Measurements from ENCODE around the gene ZBTB17. TPM values are rescaled to one million over a fixed set of nuclear protein-coding genes. Genes with fewer than 3 reads are reported as not detected.

The ZBTB17 gene
- total and polyA plus RNA-seq, 10 of the 15 experiments (the other 5 are each of a cell fraction or from before 2014, with no cell fraction given), result 0.87 to 59.4 (median 38.7) TPM

GRCh38 chr1:16010837-16011236 is 34.9 kb upstream of the ZBTB17 start (continued):
- no peak for TF ChIP-seq MLLT1 (IDR thresholded peaks at IDR 0.05)
- TF ChIP-seq USF2 (IDR thresholded peaks at IDR 0.05; ENCODE audit: borderline replicate concordance, low read depth, low read length), result no peak
- no peak for TF ChIP-seq ETV6 (conservative IDR thresholded peaks at IDR 0.05 in 1 of 2, IDR thresholded peaks at IDR 0.05 in 1 of 2; ENCODE audit: borderline replicate concordance in 1 of 2, low read depth in 1 of 2)

GRCh38 chr1:16009678-16010077 is 33.8 kb upstream of the ZBTB17 start:
- DNase-seq (ENCODE audit: low read depth, low spot score), result no peak
- Histone ChIP-seq H3K79me2 (ENCODE audit: control insufficient read depth, insufficient read depth, low read length) (no peaks in the 10 kb centered on the region), H4K20me1 (ENCODE audit: control insufficient read depth, insufficient read depth) (no peaks in the 10 kb centered on the region), H2AFZ (ENCODE audit: control insufficient read depth, low read depth, low read length) (no peak overlapping the region), H3K9me3 (replicated peaks; ENCODE audit: control insufficient read depth, insufficient read depth, low read length) (no peaks in the 10 kb centered on the region), H3K4me2 (ENCODE audit: control insufficient read depth, insufficient read depth) (no peak overlapping the region), H3K27me3 (replicated peaks in 1 of 2; ENCODE audit: control insufficient read depth in 2 of 2, insufficient read depth in 2 of 2, low read length in 1 of 2) (no peaks in the 10 kb centered on the region; a peak in 1 of 4 replicates), H3K4me3 (no peak overlapping the region), H3K4me1 (ENCODE audit: control insufficient read depth, insufficient read depth, low read length) (peaks cover 40% of the 10 kb centered on the region), H3K27ac (ENCODE audit: control insufficient read depth, insufficient read depth) (no peak overlapping the region), H3K36me3 (ENCODE audit: control insufficient read depth in 2 of 2, insufficient read depth in 2 of 2, low read length in 1 of 2) (no peaks in the 10 kb centered on the region), H3K9ac (ENCODE audit: control insufficient read depth, insufficient read depth, low read length) (no peak overlapping the region)
- in situ Hi-C loops (cut with MboI), result no loop called here
- CTCF ChIA-PET, result interaction anchor here (0.9 to 7.5 kb wide), 26 partner anchors 9 to 216 kb away, joined by 3 to 81 read pairs (median 4); partner anchors contain the start of genes CLCNKA and HSPB7
- TF ChIP-seq ZNF207 (IDR thresholded peaks at IDR 0.05; ENCODE audit: borderline replicate concordance) (no peak), JUND (IDR thresholded peaks at IDR 0.05; ENCODE audit: low read depth, low read length) (no peak), SREBF1 (IDR thresholded peaks at IDR 0.05; ENCODE audit: low read length) (no peak), MEF2A (IDR thresholded peaks at IDR 0.05; ENCODE audit: insufficient read depth, low read depth, low read length) (no peak), ATF3 (IDR thresholded peaks at IDR 0.05; ENCODE audit: borderline replicate concordance, extremely low read depth, low read depth, low read length) (no peak), E2F4 (IDR thresholded peaks at IDR 0.05; ENCODE audit: low read depth, low read length) (no peak), HSF1 (IDR thresholded peaks at IDR 0.05; ENCODE audit: low read depth, low read length) (no peak), LARP7 (IDR thresholded peaks at IDR 0.05) (no peak), IKZF1 (conservative IDR thresholded peaks at IDR 0.05) (no peak), SIX5 (IDR thresholded peaks at IDR 0.05; ENCODE audit: low read depth, low read length, severe bottlenecking) (no peak), BCL3 (IDR thresholded peaks at IDR 0.05; ENCODE audit: borderline replicate concordance, insufficient read depth, low read depth, low read length, poor library complexity, severe bottlenecking) (no peak)
- SMC1A ChIA-PET (ENCODE audit: uncharacterized antibody, unreplicated experiment), result interaction anchor here (0.7 to 6.5 kb wide), 9 partner anchors 12 to 313 kb away, joined by 3 to 57 read pairs (median 5); no protein-coding TSS in a partner anchor
- no peak for FAIRE-seq
- POLR2A ChIA-PET, result no interaction called here
- BruUV-seq (replicated peaks), result no TSS peak
- WGBS (ENCODE audit: insufficient coverage, insufficient replicate concordance, low lambda C conversion rate, missing lambda C conversion rate), result 69% methylated on average over 11 of the region's 11 CpGs
- RAD21 ChIA-PET (ENCODE audit: unreplicated experiment), result interaction anchor here (0.6 to 4.2 kb wide), 8 partner anchors 10 to 218 kb away, joined by 3 to 26 read pairs (median 4); no protein-coding TSS in a partner anchor
- ATAC-seq, result no peak
- intact Hi-C loops (cut with micrococcal nuclease; ENCODE audit: unreplicated experiment), result loop anchor here (1.0 to 5.0 kb wide), 4 partner anchors 24 to 207 kb away; no protein-coding TSS in a partner anchor
